GM12864 (cell line): ENCODE data around the gene SFPQ.
"Not testable (repeated sequence)": the region's sequence is repeated elsewhere in the genome, so short reads cannot be mapped to it uniquely, and the experiment has no call there.

Source experiments
- DNase-seq: peaks from one replicate; pipeline ENCODE4 v3.0.0-alpha.2; 2011; ENCODE audit warnings: low read depth
- H3K4me3 ChIP-seq: 2 replicates; pipeline ENCODE4 v1.5.1; 2011; ENCODE audit warnings: mild to moderate bottlenecking, low read depth, low read length, control low read depth
- TF ChIP-seq, protein P1 (sequence below): IDR thresholded peaks from 2 replicates; pipeline ENCODE4 v1.5.1; 2011; ENCODE audit warnings: low read depth, mild to moderate bottlenecking, moderate library complexity, low read length, control low read depth, inconsistent platforms; ENCODE audit errors: missing control alignments

The SFPQ gene

DNA sequence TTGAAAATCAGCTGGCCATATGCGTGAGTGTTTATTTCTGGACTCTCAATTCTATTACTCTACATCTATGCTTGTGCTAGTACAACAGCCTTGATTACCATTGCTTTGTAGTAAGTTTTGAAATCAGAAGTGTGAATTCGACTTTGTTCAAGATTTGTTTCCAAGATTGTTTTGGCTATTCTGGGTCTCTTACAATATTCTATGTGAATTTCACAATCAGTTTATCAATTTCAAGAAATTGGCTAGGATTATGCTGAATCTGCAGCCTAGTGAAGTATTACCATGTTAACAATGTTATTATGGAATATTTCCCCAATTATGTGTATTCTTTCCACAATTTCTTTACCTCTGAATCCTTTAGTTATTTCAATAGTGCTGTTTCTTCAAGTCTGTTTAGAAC, 19.5 kb downstream of the SFPQ start:
- no peak overlapping the region for H3K4me3 ChIP-seq
- TF ChIP-seq, protein P1, sequence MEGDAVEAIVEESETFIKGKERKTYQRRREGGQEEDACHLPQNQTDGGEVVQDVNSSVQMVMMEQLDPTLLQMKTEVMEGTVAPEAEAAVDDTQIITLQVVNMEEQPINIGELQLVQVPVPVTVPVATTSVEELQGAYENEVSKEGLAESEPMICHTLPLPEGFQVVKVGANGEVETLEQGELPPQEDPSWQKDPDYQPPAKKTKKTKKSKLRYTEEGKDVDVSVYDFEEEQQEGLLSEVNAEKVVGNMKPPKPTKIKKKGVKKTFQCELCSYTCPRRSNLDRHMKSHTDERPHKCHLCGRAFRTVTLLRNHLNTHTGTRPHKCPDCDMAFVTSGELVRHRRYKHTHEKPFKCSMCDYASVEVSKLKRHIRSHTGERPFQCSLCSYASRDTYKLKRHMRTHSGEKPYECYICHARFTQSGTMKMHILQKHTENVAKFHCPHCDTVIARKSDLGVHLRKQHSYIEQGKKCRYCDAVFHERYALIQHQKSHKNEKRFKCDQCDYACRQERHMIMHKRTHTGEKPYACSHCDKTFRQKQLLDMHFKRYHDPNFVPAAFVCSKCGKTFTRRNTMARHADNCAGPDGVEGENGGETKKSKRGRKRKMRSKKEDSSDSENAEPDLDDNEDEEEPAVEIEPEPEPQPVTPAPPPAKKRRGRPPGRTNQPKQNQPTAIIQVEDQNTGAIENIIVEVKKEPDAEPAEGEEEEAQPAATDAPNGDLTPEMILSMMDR, result no peak
- no peak for DNase-seq

DNA sequence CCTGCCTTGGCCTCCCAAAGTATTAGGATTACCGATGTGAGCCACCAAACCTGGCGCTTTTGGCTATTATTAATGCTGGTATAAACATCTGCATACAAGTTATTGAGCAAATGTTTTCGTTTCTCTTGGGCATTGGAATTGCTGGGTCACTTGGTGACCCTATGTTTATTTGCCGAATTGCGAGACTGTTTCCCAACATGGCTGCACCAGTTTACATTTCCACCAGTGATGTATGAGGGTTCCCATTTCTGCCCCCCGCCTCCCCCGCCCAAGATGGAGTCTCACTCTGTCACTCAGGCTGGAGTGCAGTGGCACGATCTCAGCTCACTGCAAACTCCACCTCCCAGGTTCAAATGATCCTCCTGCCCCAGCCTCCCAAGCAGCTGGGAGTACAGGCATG, 20.9 kb downstream of the SFPQ start:
- DNase-seq, result no peak
- TF ChIP-seq, protein P1, result no peak
- no peak overlapping the region for H3K4me3 ChIP-seq

DNA sequence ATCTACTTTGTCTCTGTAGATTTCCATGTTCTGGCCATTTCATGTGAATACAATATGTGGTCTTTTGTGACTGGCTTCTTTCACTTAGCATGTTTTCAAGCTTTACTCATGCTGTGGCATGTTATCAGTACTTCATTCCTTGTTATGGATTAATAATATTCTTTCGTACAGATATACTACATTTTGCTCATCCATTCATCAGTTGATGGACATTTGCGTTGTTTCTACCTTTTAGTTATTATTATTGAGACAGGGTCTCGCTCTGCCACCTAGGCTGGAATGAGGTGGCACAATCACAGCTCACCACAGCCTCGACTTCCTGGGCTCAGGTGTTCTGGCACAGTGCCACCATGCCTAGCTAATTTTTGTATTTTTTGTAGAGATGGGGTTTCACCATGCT, 21.4 kb downstream of the SFPQ start:
- H3K4me3 ChIP-seq, result no peak overlapping the region
- TF ChIP-seq, protein P1, result no peak
- no peak for DNase-seq

DNA sequence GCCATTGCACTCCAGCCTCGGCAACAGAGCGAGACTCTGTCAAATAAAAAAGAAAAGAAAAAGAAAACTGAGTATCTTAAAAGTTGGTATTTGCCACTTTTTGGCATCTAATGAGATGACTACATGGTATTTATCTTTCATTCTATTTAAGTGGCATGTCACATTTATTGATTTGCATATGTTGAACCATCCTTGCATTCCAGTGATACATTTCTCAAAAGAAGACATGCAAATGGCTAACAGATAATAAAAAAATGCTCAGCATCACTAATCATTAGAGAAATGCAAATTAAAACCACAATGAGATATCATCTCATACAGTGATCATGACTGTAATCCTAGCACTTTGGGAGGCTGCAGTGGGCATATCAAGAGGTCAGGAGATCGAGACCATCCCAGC, 28.1 kb downstream of the SFPQ start:
- no peak for DNase-seq
- no peak overlapping the region for H3K4me3 ChIP-seq
- TF ChIP-seq, protein P1, result no peak

DNA sequence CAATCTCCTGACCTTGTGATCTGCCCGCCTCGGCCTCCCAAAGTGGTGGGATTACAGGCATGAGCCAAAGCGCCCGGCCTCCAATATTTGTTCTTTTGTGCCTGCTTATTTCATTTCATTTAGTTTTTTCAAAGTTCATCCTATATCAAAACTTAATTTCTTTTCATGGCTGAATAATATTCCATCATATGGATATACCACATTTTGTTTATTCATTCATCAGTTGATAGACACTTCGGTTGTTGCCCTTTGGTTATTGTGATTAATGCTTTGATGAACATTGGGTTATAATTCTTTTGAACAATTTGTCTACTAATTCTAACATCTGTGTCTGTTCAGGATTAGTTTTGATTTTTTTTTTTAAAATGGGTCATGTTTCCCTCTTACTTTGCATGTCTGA, 41.7 kb downstream of the SFPQ start:
- TF ChIP-seq, protein P1, result no peak
- DNase-seq, result no peak
- H3K4me3 ChIP-seq, result no peak overlapping the region

DNA sequence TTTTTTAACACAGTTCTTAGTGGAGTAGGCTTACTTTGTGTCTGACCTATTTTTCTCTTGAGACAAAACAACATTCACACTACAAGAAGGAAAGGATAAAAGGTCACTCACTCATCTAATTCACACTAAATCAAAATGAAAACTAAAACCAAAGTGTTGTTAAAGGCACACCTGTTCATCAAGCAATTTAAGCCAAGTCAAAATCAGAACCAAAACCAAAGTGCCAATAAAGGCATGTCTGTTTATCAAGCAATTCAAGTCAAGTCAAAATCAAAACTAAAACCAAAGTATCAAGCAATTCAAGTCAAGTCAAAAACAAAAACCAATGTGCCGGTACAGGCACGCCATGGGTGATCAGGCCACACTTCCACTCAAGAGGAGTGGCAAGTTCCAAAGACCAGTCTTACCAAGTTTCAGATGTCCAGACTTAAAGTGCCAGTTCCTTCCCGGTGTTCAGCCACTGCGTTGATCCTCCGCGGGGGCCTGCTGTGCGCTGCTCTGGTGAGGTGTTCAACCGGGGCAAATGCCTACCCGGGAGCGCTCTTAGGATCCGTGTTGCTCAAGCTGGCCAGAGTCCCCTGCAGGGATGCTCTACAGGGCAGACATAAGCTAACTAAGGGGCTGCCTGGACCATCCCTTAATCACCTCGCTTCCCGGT, 46.9 kb downstream of the SFPQ start:
- not testable (repeated sequence) for DNase-seq, H3K4me3 ChIP-seq

DNA sequence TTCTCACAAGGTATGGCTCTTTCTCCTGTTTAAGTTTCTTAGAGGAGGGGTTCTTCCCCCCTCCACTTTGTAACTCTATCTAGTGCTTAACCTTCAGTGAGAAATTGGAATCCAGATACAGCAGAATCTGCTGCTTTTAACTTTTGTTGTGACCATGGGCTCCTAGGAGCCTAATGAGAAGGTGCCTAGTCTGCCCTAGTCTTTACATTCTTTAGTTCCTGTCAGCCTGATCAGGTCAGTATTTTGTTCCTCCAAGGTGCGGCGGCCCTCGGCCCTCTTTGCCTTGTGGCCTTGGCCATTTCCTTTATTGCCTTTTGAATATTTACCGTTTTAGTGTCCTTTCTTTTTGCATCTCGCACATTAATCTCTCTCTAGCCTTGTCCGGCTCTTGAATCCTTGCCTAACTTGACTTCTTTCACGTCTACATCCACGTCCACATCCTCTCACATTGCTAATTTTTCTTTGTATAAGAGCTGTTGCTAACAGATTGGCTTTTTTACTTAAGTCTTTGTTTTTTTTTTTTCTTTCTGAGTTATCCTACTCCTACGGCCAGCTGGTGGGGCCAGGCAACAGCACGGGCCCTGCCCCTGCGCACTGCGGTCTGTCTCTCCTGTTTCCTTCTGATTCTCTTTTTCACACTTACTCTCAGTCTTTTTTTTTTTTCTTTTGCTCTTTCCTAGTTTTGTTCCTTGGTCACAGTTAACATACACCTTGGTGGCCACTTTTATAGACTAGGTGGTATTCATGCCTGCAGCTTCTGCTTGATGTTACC, 49.0 kb downstream of the SFPQ start:
- DNase-seq, result no peak
- H3K4me3 ChIP-seq, result no peak overlapping the region
- TF ChIP-seq, protein P1, result no peak

DNA sequence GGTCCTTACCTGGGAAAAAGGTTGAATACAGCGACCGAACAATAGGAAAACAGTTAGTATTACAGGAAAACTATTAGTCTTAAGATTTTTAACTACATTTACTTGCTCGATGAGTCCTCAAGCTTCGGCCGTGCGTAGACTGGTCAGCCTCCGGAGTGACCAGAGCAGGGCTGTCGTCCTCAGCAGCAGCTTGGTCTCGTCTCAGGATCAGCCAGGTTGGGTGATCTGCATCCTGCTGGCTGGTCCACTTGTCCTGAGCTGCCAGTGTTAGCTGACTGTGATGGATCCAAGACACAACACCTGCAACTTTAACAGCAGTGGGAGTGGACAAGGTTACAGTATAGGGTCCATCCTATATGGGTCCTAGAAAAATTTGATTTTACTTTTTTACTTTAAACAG, 50.2 kb downstream of the SFPQ start:
- H3K4me3 ChIP-seq, DNase-seq: not testable (repeated sequence)

DNA sequence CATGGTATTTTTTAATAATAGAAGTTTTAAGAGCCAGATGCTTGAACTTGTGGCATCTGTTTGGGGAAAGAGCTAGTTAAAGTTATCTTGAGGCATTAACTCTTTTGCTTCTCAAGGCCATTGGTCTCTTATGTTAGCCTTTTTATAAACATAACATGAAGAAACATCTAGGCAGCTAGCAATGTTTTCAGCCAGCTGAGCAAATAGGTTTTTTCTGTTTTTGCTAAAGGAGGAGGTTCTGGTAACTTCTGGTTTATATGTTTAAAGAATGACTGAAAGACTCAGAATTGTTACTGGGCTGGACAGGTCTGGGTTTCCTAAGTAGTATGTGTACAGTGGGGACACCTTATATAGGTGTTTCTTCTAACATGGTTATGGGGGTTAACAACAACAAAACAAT, 50.7 kb downstream of the SFPQ start:
- DNase-seq, result not testable (repeated sequence)

DNA sequence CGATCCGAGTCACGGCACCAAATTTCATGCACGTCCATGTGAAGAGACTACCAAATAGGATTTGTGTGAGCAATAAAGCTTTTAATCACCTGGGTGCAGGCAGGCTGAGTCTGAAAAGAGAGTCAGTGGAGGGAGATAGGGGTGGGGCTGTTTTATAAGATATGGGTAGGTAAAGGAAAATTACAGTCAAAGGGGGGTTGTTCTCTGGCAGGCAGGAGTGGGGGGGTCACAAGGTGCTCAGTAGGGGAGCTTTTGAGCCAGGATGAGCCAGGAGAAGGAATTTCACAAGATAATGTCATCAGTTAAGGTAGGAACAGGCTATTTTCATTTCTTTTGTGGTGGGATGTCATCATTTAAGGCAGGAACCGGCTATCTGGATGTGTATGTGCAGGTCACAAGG, 55.4 kb downstream of the SFPQ start:
- H3K4me3 ChIP-seq, DNase-seq: not testable (repeated sequence)

More for the DNA sequence above, 50.7 kb downstream of the SFPQ start:
- H3K4me3 ChIP-seq, result not testable (repeated sequence)
